A549 (cell line): Measurements from ENCODE around the gene HES6. TPM values are rescaled to one million over a fixed set of nuclear protein-coding genes. Genes with fewer than 3 reads are reported as not detected.

Experiments
- ATAC-seq, 2 experiments: fragments of 200-7000 bp in 1 of 2; fragments of >200 bp in 1 of 2; cut with Nextera tagmentation in 1 of 2; cut with Tn5 transposase in 1 of 2; 3 replicates each; pipeline versions ENCODE4 v1.8.0 to v1.9.1; 2018 to 2020; ENCODE audit warnings: mild to moderate bottlenecking in 1 of 2, moderate library complexity in 1 of 2
- CTCF ChIA-PET: fragments of 300-600 bp; sonication (Branson Sonifier 250); formaldehyde crosslinking; extraction: SDS; loops from one replicate; lab custom pipeline; 2021; ENCODE audit warnings: antibody characterized with exemption, inconsistent platforms; lab: Yijun Ruan, JAX
- POLR2A ChIA-PET: fragments of 350-600 bp; formaldehyde crosslinking; extraction: SDS; loops from one replicate; lab custom pipeline; 2021; ENCODE audit warnings: antibody characterized with exemption, inconsistent platforms; lab: Yijun Ruan, JAX
- DNase-seq, 2 experiments: peaks; one replicate each; pipeline versions ENCODE4 v3.0.0 to v3.0.0-alpha.2; 2011 to 2016; ENCODE audit warnings: low read depth in 1 of 2, low spot score in 1 of 2
- FAIRE-seq: peaks from 2 replicates; lab custom pipeline; 2011; peaks lifted over from hg19 to GRCh38; lab: Jason Lieb, UNC
- H3K27ac ChIP-seq, 2 experiments: fragments of >200 bp; sonication (Bioruptor Twin); formaldehyde crosslinking; 3 replicates each; pipeline ENCODE4 v1.5.1; 2016 to 2017
- H3K4me1 ChIP-seq: fragments of >200 bp; sonication (Bioruptor Twin); formaldehyde crosslinking; 3 replicates; pipeline ENCODE4 v1.6.1; 2016
- H3K4me2 ChIP-seq: fragments of >200 bp; sonication (Bioruptor Twin); formaldehyde crosslinking; 3 replicates; pipeline ENCODE4 v1.6.1; 2016
- H3K4me3 ChIP-seq: fragments of >200 bp; sonication (Bioruptor Twin); formaldehyde crosslinking; 3 replicates; pipeline ENCODE4 v1.5.1; 2016
- H3K9me3 ChIP-seq: fragments of >200 bp; sonication (Bioruptor Twin); formaldehyde crosslinking; 3 replicates; pipeline ENCODE4 v1.6.1; 2016
- CBX8 ChIP-seq: fragments of 200-600 bp; sonication (generic); IDR thresholded peaks from 2 replicates; pipeline ENCODE4 v1.6.1; 2016
- CEBPB ChIP-seq, 2 experiments: fragments of >200 bp in 1 of 2; sonication (Bioruptor Twin) in 1 of 2; formaldehyde crosslinking in 1 of 2; IDR thresholded peaks; 2 replicates each; pipeline ENCODE4 v1.6.1; 2012 to 2016
- CHD2 ChIP-seq: fragments of 150-350 bp; IDR thresholded peaks from 2 replicates; pipeline ENCODE4 v1.6.1; 2014; ENCODE audit warnings: low read length; ENCODE audit not compliant: partially characterized antibody
- CHD4 ChIP-seq: fragments of 200-600 bp; sonication (generic); IDR thresholded peaks from 2 replicates; pipeline ENCODE4 v1.6.1; 2016; ENCODE audit warnings: antibody characterized with exemption, mild to moderate bottlenecking, borderline replicate concordance
- EHF ChIP-seq: fragments of 250-450 bp; sonication (Bioruptor Pico); IDR thresholded peaks from 2 replicates; pipeline ENCODE4 v1.5.0; 2020; ENCODE audit warnings: mild to moderate bottlenecking
- ESRRA ChIP-seq: fragments of 150-350 bp; IDR thresholded peaks from 2 replicates; pipeline ENCODE4 v1.6.1; 2014; ENCODE audit warnings: mild to moderate bottlenecking, low read length, borderline replicate concordance
- HOXA7 ChIP-seq: fragments of 250-450 bp; sonication (Bioruptor Pico); IDR thresholded peaks from 2 replicates; pipeline ENCODE4 v1.5.0; 2020; ENCODE audit warnings: mild to moderate bottlenecking, moderate library complexity
- HOXB13 ChIP-seq: fragments of 250-450 bp; sonication (Bioruptor Pico); IDR thresholded peaks from 2 replicates; pipeline ENCODE4 v1.5.0; 2020; ENCODE audit warnings: low read depth, mild to moderate bottlenecking, moderate library complexity
- KDM1A ChIP-seq: fragments of 200-600 bp; sonication (generic); IDR thresholded peaks from 2 replicates; pipeline ENCODE4 v1.6.1; 2016; ENCODE audit warnings: low read depth, mild to moderate bottlenecking
- MAZ ChIP-seq: fragments of 150-350 bp; IDR thresholded peaks from 2 replicates; pipeline ENCODE4 v1.6.1; 2014; ENCODE audit warnings: antibody characterized with exemption, low read depth, low read length, borderline replicate concordance
- NFE2L2 ChIP-seq: fragments of 150-350 bp; conservative IDR thresholded peaks from 2 replicates; pipeline ENCODE4 v1.6.1; 2014; ENCODE audit warnings: low read length
- RAD21 ChIP-seq, 2 experiments: fragments of >200 bp in 1 of 2; sonication (Bioruptor Twin) in 1 of 2; formaldehyde crosslinking in 1 of 2; IDR thresholded peaks in 1 of 2; conservative IDR thresholded peaks in 1 of 2; 2 replicates in 1 of 2; 3 replicates in 1 of 2; pipeline ENCODE4 v1.6.1; 2012 to 2018; ENCODE audit warnings: inconsistent platforms in 1 of 2
- TP53 ChIP-seq: fragments of 250-450 bp; sonication (Bioruptor Pico); IDR thresholded peaks from 2 replicates; pipeline ENCODE4 v1.5.0; 2021; ENCODE audit warnings: mild to moderate bottlenecking, moderate library complexity
- ZC3H11A ChIP-seq: fragments of 450-650 bp; IDR thresholded peaks from 2 replicates; pipeline ENCODE4 v1.6.1; 2014; ENCODE audit warnings: antibody characterized with exemption, mild to moderate bottlenecking
- WGBS: methylation state at CpG from one replicate; pipeline ENCODE4 v1.1.6; 2017; ENCODE audit errors: missing lambda C conversion rate; 5-methylcytosine and 5-hydroxymethylcytosine counted together
- polyA plus RNA-seq, 4 experiments: library from polyadenylated mRNA; depleted of rRNA in 3 of 4; stranded (reverse); fragments of >200 nt; fragmentation: RNase III in 1 of 4; extraction: RNeasy Plus Mini Kit Qiagen cat#74134 plus additional on column Dnase treatment in 1 of 4; gene quantifications; 2 replicates in 3 of 4; 3 replicates in 1 of 4; pipeline ENCODE4 v1.2.3, GENCODE V29; 2011 to 2017
- TF ChIP-seq, protein P1 (sequence below): fragments of >200 bp; sonication (Bioruptor Twin); formaldehyde crosslinking; IDR thresholded peaks from 2 replicates; pipeline ENCODE4 v1.6.1; 2016
- TF ChIP-seq, protein P2 (sequence below): IDR thresholded peaks from 2 replicates; pipeline ENCODE4 v1.6.1; 2012
- TF ChIP-seq, protein P3 (sequence below): IDR thresholded peaks from 2 replicates; pipeline ENCODE4 v1.6.1; 2012; ENCODE audit warnings: low read depth, borderline replicate concordance
- TF ChIP-seq, protein P4 (sequence below): fragments of 250-450 bp; sonication (Bioruptor Pico); IDR thresholded peaks from 2 replicates; pipeline ENCODE4 v1.5.0; 2021; ENCODE audit warnings: mild to moderate bottlenecking, moderate library complexity, borderline replicate concordance
- TF ChIP-seq, protein P5 (sequence below): fragments of 450-650 bp; IDR thresholded peaks from 2 replicates; pipeline ENCODE4 v1.6.1; 2014; ENCODE audit warnings: antibody characterized with exemption
- TF ChIP-seq, protein P6 (sequence below): IDR thresholded peaks from 2 replicates; pipeline ENCODE4 v1.6.1; 2012
- TF ChIP-seq, protein P7 (sequence below): fragments of 250-450 bp; sonication (Bioruptor Pico); IDR thresholded peaks from 2 replicates; pipeline ENCODE4 v1.5.0; 2020; ENCODE audit warnings: low read depth, mild to moderate bottlenecking, moderate library complexity

Gene HES6
- polyA plus RNA-seq, 2 of the 4 experiments (the other 2 are of a cell fraction) = 5.4 to 7.5 TPM

DNA sequence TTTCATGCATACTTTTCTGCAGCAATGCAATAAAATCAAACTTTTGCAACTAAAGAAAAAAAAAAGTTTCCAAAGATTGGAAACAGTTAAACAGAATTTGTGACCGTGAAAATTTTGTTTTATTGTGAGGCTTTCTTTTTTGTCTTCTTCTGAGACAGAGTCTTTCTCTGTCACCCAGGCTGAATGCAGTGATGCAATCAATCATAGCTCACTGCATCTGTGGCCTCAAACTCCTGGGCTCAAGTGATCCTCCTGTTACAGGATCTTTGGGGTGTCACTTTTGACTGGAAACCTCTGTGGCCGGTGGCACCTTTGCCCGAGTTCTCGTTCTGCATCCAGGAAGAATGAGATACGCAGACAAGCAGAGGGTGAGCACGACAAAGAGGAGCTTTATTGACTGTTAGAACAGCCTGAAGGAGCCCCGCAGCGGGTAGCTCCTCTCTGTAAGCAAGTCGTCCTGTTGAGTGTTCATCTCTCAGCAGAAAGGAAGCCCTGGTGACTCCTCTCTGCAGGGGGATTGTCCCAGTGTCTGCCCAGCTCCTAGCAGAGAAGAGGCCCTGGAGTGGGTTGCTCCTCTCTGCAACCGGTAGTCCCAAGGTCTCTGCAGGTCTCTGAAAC is 19.5 kb downstream of the HES6 start:
- Histone ChIP-seq H3K9me3 (no peaks in the 10 kb centered on the region), H3K4me3 (no peak overlapping the region), H3K4me2 (no peak overlapping the region), H3K4me1 (no peaks in the 10 kb centered on the region), H3K27ac (no peak overlapping the region)
- no peak for DNase-seq
- ChIA-PET POLR2A (no interaction called here), CTCF (interaction anchor here (1.0 to 1.1 kb wide), 2 partner anchors 35 to 106 kb away, joined by 3 to 5 read pairs; no protein-coding TSS in a partner anchor)
- WGBS = 80% methylated on average over 10 of the region's 10 CpGs
- TF ChIP-seq, protein P1, sequence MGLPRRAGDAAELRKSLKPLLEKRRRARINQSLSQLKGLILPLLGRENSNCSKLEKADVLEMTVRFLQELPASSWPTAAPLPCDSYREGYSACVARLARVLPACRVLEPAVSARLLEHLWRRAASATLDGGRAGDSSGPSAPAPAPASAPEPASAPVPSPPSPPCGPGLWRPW = no peak
- TF ChIP-seq NFE2L2 (no peak), TP53 (CRISPR knock-in tag) (no peak), HOXB13 (CRISPR knock-in tag) (no peak), RAD21 (conservative IDR thresholded peaks at IDR 0.05 in 1 of 2, IDR thresholded peaks at IDR 0.05 in 1 of 2) (no peak), CEBPB (IDR thresholded peaks at IDR 0.05) (no peak), ESRRA (no peak)
- TF ChIP-seq, protein P2, sequence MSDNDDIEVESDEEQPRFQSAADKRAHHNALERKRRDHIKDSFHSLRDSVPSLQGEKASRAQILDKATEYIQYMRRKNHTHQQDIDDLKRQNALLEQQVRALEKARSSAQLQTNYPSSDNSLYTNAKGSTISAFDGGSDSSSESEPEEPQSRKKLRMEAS = no peak
- TF ChIP-seq, protein P3, sequence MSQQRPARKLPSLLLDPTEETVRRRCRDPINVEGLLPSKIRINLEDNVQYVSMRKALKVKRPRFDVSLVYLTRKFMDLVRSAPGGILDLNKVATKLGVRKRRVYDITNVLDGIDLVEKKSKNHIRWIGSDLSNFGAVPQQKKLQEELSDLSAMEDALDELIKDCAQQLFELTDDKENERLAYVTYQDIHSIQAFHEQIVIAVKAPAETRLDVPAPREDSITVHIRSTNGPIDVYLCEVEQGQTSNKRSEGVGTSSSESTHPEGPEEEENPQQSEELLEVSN = no peak
- FAIRE-seq = no peak
- peak in 1 of 2 experiments; percentile 28; a peak in 1 of 6 replicates for ATAC-seq

DNA sequence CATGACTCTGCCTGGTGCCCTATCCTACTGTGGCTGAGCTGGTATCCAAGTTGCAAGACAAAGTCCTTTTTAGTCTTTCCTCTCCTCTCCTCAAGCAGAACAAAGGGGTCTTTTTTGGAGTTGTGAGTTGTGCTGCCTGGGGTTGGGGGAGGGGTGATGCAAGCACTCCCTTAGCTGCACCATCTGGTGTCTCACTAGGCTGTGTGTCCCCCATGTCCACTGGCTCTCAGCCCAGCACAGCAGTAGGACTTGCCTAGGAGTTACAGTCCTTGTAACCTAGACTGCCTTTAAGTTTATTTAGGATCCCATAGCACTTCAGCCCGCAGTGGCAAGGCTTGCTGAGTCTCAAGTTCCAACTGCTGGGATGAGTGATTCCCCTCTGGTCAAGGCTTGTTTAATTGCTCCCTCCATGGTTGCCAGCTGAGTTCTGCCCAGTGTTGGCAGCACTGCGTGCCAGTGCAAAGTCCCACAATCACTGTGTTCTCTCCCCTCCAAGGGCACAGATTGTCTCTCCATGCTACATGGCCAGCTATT is 23.1 kb downstream of the HES6 start:
- no peak for FAIRE-seq
- ChIA-PET CTCF (interaction anchor here (0.6 to 0.7 kb wide), 2 partner anchors 18 to 441 kb away, joined by 3 read pairs; no protein-coding TSS in a partner anchor), POLR2A (no interaction called here)
- no peaks in the 10 kb centered on the region for H3K9me3 ChIP-seq
- TF ChIP-seq KDM1A = no peak
- TF ChIP-seq, protein P4, sequence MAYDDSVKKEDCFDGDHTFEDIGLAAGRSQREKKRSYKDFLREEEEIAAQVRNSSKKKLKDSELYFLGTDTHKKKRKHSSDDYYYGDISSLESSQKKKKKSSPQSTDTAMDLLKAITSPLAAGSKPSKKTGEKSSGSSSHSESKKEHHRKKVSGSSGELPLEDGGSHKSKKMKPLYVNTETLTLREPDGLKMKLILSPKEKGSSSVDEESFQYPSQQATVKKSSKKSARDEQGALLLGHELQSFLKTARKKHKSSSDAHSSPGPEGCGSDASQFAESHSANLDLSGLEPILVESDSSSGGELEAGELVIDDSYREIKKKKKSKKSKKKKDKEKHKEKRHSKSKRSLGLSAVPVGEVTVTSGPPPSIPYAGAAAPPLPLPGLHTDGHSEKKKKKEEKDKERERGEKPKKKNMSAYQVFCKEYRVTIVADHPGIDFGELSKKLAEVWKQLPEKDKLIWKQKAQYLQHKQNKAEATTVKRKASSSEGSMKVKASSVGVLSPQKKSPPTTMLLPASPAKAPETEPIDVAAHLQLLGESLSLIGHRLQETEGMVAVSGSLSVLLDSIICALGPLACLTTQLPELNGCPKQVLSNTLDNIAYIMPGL (CRISPR knock-in tag) = no peak
- no peak for TF ChIP-seq EHF (CRISPR knock-in tag)
- TF ChIP-seq ZC3H11A = no peak
- TF ChIP-seq CHD2 = no peak
- TF ChIP-seq, protein P5, sequence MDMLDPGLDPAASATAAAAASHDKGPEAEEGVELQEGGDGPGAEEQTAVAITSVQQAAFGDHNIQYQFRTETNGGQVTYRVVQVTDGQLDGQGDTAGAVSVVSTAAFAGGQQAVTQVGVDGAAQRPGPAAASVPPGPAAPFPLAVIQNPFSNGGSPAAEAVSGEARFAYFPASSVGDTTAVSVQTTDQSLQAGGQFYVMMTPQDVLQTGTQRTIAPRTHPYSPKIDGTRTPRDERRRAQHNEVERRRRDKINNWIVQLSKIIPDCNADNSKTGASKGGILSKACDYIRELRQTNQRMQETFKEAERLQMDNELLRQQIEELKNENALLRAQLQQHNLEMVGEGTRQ = no peak
- TF ChIP-seq, protein P6, sequence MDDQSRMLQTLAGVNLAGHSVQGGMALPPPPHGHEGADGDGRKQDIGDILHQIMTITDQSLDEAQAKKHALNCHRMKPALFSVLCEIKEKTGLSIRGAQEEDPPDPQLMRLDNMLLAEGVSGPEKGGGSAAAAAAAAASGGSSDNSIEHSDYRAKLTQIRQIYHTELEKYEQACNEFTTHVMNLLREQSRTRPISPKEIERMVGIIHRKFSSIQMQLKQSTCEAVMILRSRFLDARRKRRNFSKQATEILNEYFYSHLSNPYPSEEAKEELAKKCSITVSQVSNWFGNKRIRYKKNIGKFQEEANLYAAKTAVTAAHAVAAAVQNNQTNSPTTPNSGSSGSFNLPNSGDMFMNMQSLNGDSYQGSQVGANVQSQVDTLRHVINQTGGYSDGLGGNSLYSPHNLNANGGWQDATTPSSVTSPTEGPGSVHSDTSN = no peak
- TF ChIP-seq CHD4 = no peak
- no peak for TF ChIP-seq CBX8
- TF ChIP-seq MAZ = no peak
- TF ChIP-seq, protein P3 = no peak
- TF ChIP-seq HOXA7 (CRISPR knock-in tag) = no peak
- TF ChIP-seq, protein P7, sequence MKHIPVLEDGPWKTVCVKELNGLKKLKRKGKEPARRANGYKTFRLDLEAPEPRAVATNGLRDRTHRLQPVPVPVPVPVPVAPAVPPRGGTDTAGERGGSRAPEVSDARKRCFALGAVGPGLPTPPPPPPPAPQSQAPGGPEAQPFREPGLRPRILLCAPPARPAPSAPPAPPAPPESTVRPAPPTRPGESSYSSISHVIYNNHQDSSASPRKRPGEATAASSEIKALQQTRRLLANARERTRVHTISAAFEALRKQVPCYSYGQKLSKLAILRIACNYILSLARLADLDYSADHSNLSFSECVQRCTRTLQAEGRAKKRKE (CRISPR knock-in tag) = no peak
- TF ChIP-seq, protein P2 = no peak
- TF ChIP-seq, all 56 proteins: peak for 0
- Histone ChIP-seq H3K4me1 (no peaks in the 10 kb centered on the region), H3K27ac (no peak overlapping the region), H3K4me2 (no peak overlapping the region), H3K4me3 (no peak overlapping the region)
- WGBS = 70% methylated on average over 2 of the region's 2 CpGs
- ATAC-seq (no peak), DNase-seq (no peak)
